ENCODE measurements around the gene SLC15A4.

GRCh38 chr12:128843538-128843937 lies 19.8 kb upstream of the SLC15A4 start:
- TF ChIP-seq POLR2AphosphoS5 (IDR thresholded peaks at IDR 0.05; ENCODE audit: low read depth, low read length) = no peak
- TF ChIP-seq POLR2A (IDR thresholded peaks at IDR 0.05; ENCODE audit: low read depth, low read length) = no peak
- no peak for TF ChIP-seq TAF1 (IDR thresholded peaks at IDR 0.05; ENCODE audit: borderline replicate concordance, low read depth, low read length)
